Spinal cord (tissue), 10 donors: ENCODE data around the gene DCC. TPM values are rescaled to one million over a fixed set of nuclear protein-coding genes. Genes with fewer than 3 reads are reported as not detected.

Experiments used
- DNase-seq, 6 donors: peaks; one replicate each; pipeline versions ENCODE4 v3.0.0 to v3.0.0-alpha.2; 2013 to 2015; ENCODE audit warnings: low spot score in 6 of 6, low read depth in 4 of 6
- H3K27ac ChIP-seq: one replicate; pipeline ENCODE4 v1.5.1; 2013; ENCODE audit warnings: low read depth, low read length, control low read depth
- H3K27me3 ChIP-seq: one replicate; pipeline ENCODE4 v1.6.1; 2013; ENCODE audit warnings: low read length; ENCODE audit not compliant: control insufficient read depth, insufficient read depth
- H3K36me3 ChIP-seq: one replicate; pipeline ENCODE4 v1.6.1; 2013; ENCODE audit warnings: low read length; ENCODE audit not compliant: control insufficient read depth, insufficient read depth
- H3K4me1 ChIP-seq: one replicate; pipeline ENCODE4 v1.6.1; 2013; ENCODE audit warnings: low read length; ENCODE audit not compliant: control insufficient read depth, insufficient read depth
- H3K4me3 ChIP-seq: one replicate; pipeline ENCODE4 v1.5.1; 2013; ENCODE audit warnings: low read depth, low read length, control low read depth
- H3K9me3 ChIP-seq: one replicate; pipeline ENCODE4 v1.6.1; 2013; ENCODE audit warnings: low read length; ENCODE audit not compliant: control insufficient read depth, insufficient read depth
- WGBS: methylation state at CpG from one replicate; pipeline ENCODE4 v1.1.5; 2013; ENCODE audit warnings: missing lambda C conversion rate; ENCODE audit not compliant: insufficient coverage; 5-methylcytosine and 5-hydroxymethylcytosine counted together
- polyA plus RNA-seq, 2 donors: library from polyadenylated mRNA; unstranded; fragments of 120-200 nt; gene quantifications; one replicate each; pipeline ENCODE4 v1.2.1, GENCODE V29; 2013; ENCODE audit not compliant: insufficient read length in 2 of 2
- total RNA-seq, 2 donors: library from RNA; depleted of rRNA in 1 of 2; stranded (reverse); fragments of 120-200 nt in 1 of 2; fragments of >200 nt in 1 of 2; gene quantifications; one replicate each; pipeline versions ENCODE4 v1.2.3 to v1.2.4, GENCODE V29; 2013 to 2014
- donor health status: healthy.

Gene DCC
- total and polyA plus RNA-seq, 4 donors, result 13.8 to 27.3 (median 17.2) TPM

- Histone ChIP-seq H3K4me3 (no peak overlapping the region), H3K9me3 (no peaks in the 10 kb centered on the region), H3K4me1 (peaks cover 12% of the 10 kb centered on the region), H3K27me3 (no peaks in the 10 kb centered on the region), H3K27ac (no peak overlapping the region), H3K36me3 (peaks cover 5% of the 10 kb centered on the region)
- peak in 3 of 6 donors; percentile 15 to 88 (median 17) for DNase-seq
- WGBS, result 86% methylated on average over 11 of the region's 21 CpGs
Measured at GRCh38 chr18:52869942-52870907, 530.2 kb downstream of the DCC start.

DNA sequence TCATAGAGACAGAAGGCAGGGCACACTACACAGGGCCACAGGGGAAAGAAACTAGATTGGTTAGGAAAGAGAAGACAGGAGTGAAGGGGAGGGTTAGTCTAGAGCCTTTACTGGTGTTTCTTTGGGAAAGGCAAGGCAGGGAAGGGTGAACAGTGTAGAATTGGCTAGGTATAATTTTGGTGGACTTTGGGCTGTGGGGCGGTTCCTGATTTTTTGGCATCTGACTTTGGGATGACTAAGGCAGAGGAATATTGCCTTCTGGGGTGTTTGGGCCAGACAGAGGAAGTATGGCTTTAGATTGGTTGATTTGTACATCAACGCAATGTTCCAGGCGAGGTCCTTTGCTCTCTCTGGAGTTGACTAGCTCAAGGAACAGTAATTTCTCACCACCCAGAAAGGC lies 534.8 kb downstream of the DCC start:
- Histone ChIP-seq H3K4me3 (no peak overlapping the region), H3K27ac (no peak overlapping the region), H3K27me3 (no peaks in the 10 kb centered on the region), H3K36me3 (peaks cover 2% of the 10 kb centered on the region), H3K9me3 (no peaks in the 10 kb centered on the region), H3K4me1 (peaks cover 4% of the 10 kb centered on the region)
- DNase-seq, result no peak
- 100% methylated on average over 1 of the region's 3 CpGs for WGBS

- Histone ChIP-seq H3K27me3 (no peaks in the 10 kb centered on the region), H3K4me3 (no peak overlapping the region), H3K27ac (no peak overlapping the region), H3K4me1 (no peaks in the 10 kb centered on the region), H3K36me3 (no peaks in the 10 kb centered on the region), H3K9me3 (no peaks in the 10 kb centered on the region)
- no peak for DNase-seq
- 93% methylated on average over 1 of the region's 5 CpGs for WGBS
Measured at GRCh38 chr18:52875725-52876124, 535.7 kb downstream of the DCC start.

DNA sequence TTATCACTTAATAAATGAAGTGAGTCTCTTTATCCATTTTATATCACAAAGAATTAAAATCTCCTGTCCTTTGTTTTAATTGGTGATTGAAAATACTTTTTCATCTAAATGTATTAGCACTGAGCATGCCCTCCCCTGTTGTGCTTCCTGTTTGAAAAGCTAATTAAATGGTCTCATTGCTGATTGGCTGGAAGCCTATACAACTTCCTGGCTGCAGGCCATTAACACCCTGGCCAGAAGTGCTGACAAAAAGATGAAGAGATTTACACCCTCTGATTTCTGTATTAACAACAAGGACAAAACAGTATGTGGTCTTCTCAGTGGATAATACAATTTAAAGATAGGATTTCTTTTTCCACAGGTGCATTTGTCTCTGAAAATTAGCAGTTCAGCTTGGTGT lies 548.0 kb downstream of the DCC start:
- H3K36me3 ChIP-seq, result no peaks in the 10 kb centered on the region
- H3K27ac ChIP-seq, result no peak overlapping the region
- H3K27me3 ChIP-seq, result no peaks in the 10 kb centered on the region
- no peaks in the 10 kb centered on the region for H3K4me1 ChIP-seq
- no peak overlapping the region for H3K4me3 ChIP-seq
- DNase-seq, result peak in 4 of 6 donors; percentile 33 to 86 (median 62)
- H3K9me3 ChIP-seq, result peaks cover 2% of the 10 kb centered on the region

- 94% methylated on average over 2 of the region's 3 CpGs for WGBS
Measured at GRCh38 chr18:52894801-52895200, 554.8 kb downstream of the DCC start.

GRCh38 chr18:52897611-52898484 lies 557.9 kb downstream of the DCC start:
- no peaks in the 10 kb centered on the region for H3K36me3 ChIP-seq
- H3K4me1 ChIP-seq, result no peaks in the 10 kb centered on the region
- no peak overlapping the region for H3K27ac ChIP-seq
- 67% methylated on average over 1 of the region's 5 CpGs for WGBS
- no peaks in the 10 kb centered on the region for H3K27me3 ChIP-seq
- DNase-seq, result peak in 2 of 6 donors; percentile 43 to 69
- no peak overlapping the region for H3K4me3 ChIP-seq
- H3K9me3 ChIP-seq, result no peaks in the 10 kb centered on the region

More at GRCh38 chr18:52894801-52895200, 554.8 kb downstream of the DCC start:
- DNase-seq, result no peak
- no peak overlapping the region for H3K27ac ChIP-seq
- no peaks in the 10 kb centered on the region for H3K9me3 ChIP-seq
- no peaks in the 10 kb centered on the region for H3K36me3 ChIP-seq
- no peak overlapping the region for H3K4me3 ChIP-seq
- no peaks in the 10 kb centered on the region for H3K27me3 ChIP-seq
- H3K4me1 ChIP-seq, result no peaks in the 10 kb centered on the region

GRCh38 chr18:52898485-52899058 lies 558.6 kb downstream of the DCC start:
- no peak overlapping the region for H3K27ac ChIP-seq
- no CpG with 5 or more reads among the region's 3 CpGs for WGBS
- H3K9me3 ChIP-seq, result no peaks in the 10 kb centered on the region
- H3K27me3 ChIP-seq, result no peaks in the 10 kb centered on the region
- no peak overlapping the region for H3K4me3 ChIP-seq
- H3K36me3 ChIP-seq, result no peaks in the 10 kb centered on the region
- no peak for DNase-seq
- H3K4me1 ChIP-seq, result no peaks in the 10 kb centered on the region

DNA sequence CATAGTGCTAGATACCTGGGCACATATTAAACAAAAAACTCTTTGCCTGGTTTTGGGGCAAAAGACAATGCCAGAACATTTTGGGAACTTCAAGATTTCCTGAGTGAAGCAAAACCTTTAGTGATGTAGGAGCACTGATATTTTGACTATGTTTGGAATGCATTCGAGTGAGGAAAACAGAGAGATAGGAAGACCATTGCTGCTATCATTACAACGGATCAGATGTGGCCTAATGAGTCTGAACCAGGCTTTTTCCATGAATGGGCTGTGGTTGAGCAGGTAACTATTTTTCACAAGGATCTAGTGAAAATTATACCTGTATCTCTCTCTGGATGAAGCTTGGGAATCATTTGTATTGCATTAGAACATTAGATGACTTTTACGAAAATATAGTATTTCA lies 562.2 kb downstream of the DCC start:
- H3K9me3 ChIP-seq, result no peaks in the 10 kb centered on the region
- 70% methylated on average over 2 of the region's 3 CpGs for WGBS

DNA sequence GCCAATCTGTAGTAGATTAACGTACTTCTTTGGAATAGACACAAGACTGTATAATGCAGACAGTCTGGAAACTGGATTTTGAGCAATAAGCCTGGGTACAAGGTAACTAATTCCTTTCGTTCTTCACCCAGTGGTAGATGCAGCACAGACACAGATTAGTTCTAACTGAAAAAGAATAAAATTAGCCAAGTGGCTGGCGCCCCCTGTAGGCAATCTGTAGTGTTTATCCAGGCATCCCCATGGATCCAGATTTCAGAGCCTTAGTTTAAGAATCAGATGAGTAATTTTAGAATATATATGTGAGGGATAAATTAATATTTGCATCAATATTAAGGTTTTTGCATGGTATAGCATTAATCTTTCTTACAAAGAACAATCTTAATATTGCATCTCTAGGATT lies 563.9 kb downstream of the DCC start:
- peak in 3 of 6 donors; percentile 47 to 89 (median 83) for DNase-seq

More for the DNA sequence above, 562.2 kb downstream of the DCC start:
- Histone ChIP-seq H3K4me3 (no peak overlapping the region), H3K4me1 (no peaks in the 10 kb centered on the region), H3K27me3 (no peaks in the 10 kb centered on the region), H3K27ac (no peak overlapping the region), H3K36me3 (no peaks in the 10 kb centered on the region)
- no peak for DNase-seq

More for the DNA sequence above, 563.9 kb downstream of the DCC start:
- peaks cover 5% of the 10 kb centered on the region for H3K4me1 ChIP-seq
- no peaks in the 10 kb centered on the region for H3K9me3 ChIP-seq
- H3K27me3 ChIP-seq, result no peaks in the 10 kb centered on the region
- 0% methylated on average over 1 of the region's 3 CpGs for WGBS
- H3K27ac ChIP-seq, result no peak overlapping the region
- no peak overlapping the region for H3K4me3 ChIP-seq
- no peaks in the 10 kb centered on the region for H3K36me3 ChIP-seq
